C4-2B (cell line): ENCODE results near the gene LRRTM3.

Experiments
- H3K27ac ChIP-seq: fragments of 450-650 bp; 2 replicates; pipeline ENCODE4 v1.5.1; 2017
- CTCF ChIP-seq: fragments of 450-650 bp; conservative IDR thresholded peaks from 2 replicates; pipeline ENCODE4 v1.5.1; 2017; ENCODE audit warnings: mild to moderate bottlenecking
- ZFX ChIP-seq: fragments of 450-650 bp; IDR thresholded peaks from 2 replicates; pipeline ENCODE4 v1.6.1; 2017

LRRTM3 gene

DNA sequence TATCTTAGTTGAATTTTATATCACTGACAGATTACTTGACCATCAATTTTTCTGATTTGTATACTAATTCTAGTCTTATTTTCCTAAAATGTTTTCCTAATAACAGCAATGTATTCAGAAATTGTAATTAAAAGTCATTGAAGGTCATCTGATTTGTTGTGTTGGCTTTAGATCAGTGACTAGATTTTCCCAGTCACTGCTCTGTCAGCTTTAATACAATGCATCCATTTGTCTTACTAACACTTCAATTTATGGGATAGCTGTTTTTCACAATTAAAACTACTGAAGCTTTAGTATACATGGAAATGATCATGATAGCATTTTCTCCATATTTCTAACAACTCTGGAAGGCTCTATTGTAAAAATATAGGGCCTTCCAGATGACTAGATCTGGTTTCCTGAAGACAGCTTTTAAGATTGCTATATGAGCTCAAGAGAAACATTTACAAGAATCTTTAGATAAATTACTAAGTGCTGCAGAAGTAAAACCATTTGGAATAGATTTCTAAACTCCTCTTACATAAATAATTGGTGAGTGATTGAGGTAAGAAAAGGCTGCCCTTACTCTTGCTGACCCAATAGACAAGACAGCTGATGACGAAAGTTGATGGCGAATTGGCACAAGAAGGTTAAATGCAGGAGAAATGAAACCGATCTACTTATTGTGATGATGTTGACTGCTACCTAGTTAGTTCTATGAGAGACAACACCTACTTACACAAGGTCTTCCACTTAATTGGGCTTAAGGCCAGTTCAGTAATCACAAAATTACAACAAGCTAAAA is 74.1 kb downstream of the LRRTM3 start:
- no peak for TF ChIP-seq CTCF
- no peak overlapping the region for H3K27ac ChIP-seq

- TF ChIP-seq ZFX: no peak
- H3K27ac ChIP-seq: no peak overlapping the region
Observed at GRCh38 chr10:67004690-67005089, 78.9 kb downstream of the LRRTM3 start.

- H3K27ac ChIP-seq: no peak overlapping the region
- TF ChIP-seq ZFX (no peak), CTCF (no peak)
Observed at GRCh38 chr10:67005981-67006380, 80.1 kb downstream of the LRRTM3 start.

DNA sequence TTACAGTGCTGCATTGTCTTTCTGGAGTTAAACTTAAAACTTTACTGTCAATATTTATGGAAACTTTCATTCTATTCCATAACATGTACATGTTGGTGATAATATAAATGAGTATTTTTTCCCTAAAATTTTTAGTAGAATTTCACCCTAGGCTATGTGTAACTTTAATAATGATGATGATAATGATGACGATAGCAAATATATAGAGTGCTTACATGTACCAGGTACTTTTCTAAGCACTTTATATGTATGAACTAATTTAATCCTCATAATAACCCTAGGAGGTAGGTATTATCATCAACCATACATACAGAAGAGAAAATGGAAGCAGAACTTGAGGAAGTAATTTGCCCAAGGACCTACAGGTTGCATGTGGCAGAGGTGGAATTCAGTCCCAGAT is 85.6 kb downstream of the LRRTM3 start:
- no peak overlapping the region for H3K27ac ChIP-seq
- TF ChIP-seq ZFX (no peak), CTCF (no peak)

DNA sequence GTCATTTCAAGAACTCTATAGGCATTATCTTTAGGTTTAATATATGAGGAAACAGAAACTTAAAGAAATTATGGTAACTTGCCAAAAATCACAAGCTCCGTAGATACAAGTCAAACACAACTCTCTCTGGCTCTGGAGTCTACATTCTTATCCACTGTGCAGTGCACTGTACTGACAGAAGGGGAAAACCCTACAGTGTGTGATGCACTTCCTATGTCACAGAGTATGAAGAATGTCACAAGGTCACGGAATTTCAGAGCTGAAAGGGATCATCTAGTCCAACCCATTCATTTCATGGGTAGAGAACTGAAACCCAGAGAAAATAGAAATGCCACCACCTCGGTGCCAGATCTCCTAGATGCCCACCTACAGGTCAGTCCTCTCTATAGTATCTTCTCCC is 86.1 kb downstream of the LRRTM3 start:
- TF ChIP-seq CTCF (no peak), ZFX (no peak)
- H3K27ac ChIP-seq: no peak overlapping the region

GRCh38 chr10:67015225-67015624 is 89.4 kb downstream of the LRRTM3 start:
- no peak overlapping the region for H3K27ac ChIP-seq
- TF ChIP-seq ZFX: no peak
- TF ChIP-seq CTCF: no peak

DNA sequence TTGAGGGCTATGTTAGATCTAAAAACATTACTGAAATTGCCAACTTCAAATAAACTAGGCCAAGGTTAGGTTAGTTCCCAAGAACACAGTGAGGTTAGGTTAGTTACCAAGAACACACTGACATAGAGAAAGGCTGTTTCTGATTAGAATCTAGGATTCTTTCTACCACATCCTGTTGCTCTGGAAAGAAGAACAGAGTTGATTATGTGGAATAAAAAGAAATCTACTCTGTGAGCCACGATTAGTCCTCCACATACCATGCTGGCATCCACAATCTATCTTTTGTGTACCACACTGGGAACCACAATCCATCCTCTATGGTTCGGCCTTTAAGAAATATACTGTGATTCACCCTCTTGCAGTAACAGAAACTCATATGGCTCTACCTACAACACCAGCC is 91.4 kb downstream of the LRRTM3 start:
- H3K27ac ChIP-seq: no peak overlapping the region
- TF ChIP-seq ZFX (no peak), CTCF (no peak)

DNA sequence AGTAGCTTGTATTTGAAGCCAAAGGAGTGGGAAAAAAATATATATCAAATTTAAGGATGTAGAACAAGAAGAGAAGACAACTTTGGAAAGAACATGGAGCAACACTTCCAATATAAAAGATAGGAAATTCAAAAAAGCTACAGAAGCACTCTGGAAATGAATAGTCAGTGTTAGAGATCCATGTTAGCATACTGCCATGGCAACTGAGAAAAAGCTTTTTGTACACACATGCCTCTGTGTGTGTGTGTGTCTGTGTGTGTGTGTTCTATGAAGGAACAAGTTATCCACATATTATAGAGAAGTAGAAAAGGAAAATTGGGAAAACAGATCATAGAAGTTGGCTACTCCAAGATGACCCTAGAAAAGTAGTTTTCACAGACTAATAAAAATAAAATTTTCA is 96.3 kb downstream of the LRRTM3 start:
- H3K27ac ChIP-seq: no peak overlapping the region
- TF ChIP-seq ZFX (no peak), CTCF (no peak)
